ENCODE measurements around the gene TPP1.

- TF ChIP-seq EZH2 (IDR thresholded peaks at IDR 0.05; ENCODE audit: borderline replicate concordance) (no peak), CTCF (IDR thresholded peaks at IDR 0.05; ENCODE audit: poor library complexity) (no peak)
Observed at GRCh38 chr11:6602096-6602940, 16.9 kb downstream of the TPP1 start.
